T-helper 2 cell treated with Interferon-gamma antibody and Interleukin-4, amounts not matched to agents 100 ng/mL and 5 ng/mL, for 36 hours (primary cell): ENCODE results near the gene SMARCD3. TPM values are rescaled to one million over a fixed set of nuclear protein-coding genes. Genes with fewer than 3 reads are reported as not detected.

ENCODE experiments used
- intact Hi-C: fragments of 100-400 bp; cut with micrococcal nuclease; formaldehyde crosslinking; loops from one replicate; pipeline ENCODE4 v1.15.1; 2023
- total RNA-seq: library from RNA; stranded (reverse); gene quantifications from 2 replicates; pipeline ENCODE4 v1.2.3, GENCODE V29; 2022

SMARCD3 gene
- total RNA-seq, 1 donor from 2014 or later = 2.5 TPM

- intact Hi-C loops = no loop called here
Observed at GRCh38 chr7:151192002-151192539, 56.4 kb downstream of the SMARCD3 start.

DNA sequence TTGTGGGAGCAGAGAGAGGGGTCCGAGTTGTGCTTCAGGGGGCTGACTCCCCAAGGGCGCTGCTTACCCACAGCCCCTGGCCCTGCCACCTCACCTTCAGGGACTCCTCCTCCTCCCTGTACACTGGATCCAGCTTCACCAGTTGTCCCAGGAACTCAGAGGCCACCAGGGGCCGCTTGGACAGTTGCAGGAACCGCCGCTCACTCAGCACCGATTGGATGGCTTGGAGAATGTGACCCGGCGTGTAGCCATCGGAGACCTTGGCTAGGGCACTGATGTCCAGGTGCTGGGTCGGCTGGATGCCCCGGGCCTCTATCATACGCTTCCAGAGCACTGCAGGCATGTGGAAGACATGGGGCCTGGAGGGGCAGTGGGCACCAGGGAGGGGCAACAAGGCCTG is 57.0 kb downstream of the SMARCD3 start:
- intact Hi-C loops = no loop called here

- intact Hi-C loops = no loop called here
Observed at GRCh38 chr7:151189038-151189437, 59.5 kb downstream of the SMARCD3 start.

Other genes starting within 250 kb of the SMARCD3 start
- 9.6 and 10.3 TPM in 2 replicates for gene ATG9B, start 224.2 kb downstream of the SMARCD3 start, total RNA-seq
- gene ABCB8, start 220.2 kb downstream of the SMARCD3 start, total RNA-seq = 60.9 and 61.6 TPM in 2 replicates
- gene ASIC3, start 200.2 kb downstream of the SMARCD3 start, total RNA-seq = 6.0 and 6.6 TPM in 2 replicates
- gene CDK5, start 190.8 kb downstream of the SMARCD3 start, total RNA-seq = 22.3 and 23.7 TPM in 2 replicates
- 111 and 119 TPM in 2 replicates for gene SLC4A2, start 189.1 kb downstream of the SMARCD3 start, total RNA-seq
- 80.0 and 89.3 TPM in 2 replicates for gene FASTK, start 167.9 kb downstream of the SMARCD3 start, total RNA-seq
- gene TMUB1, start 165.2 kb downstream of the SMARCD3 start, total RNA-seq = 51.0 and 55.4 TPM in 2 replicates
- gene AGAP3, start 162.2 kb downstream of the SMARCD3 start, total RNA-seq = 26.9 and 29.3 TPM in 2 replicates
- gene GBX1, start 81.0 kb downstream of the SMARCD3 start, total RNA-seq = not detected in 2 replicates
- gene ASB10, start 61.4 kb downstream of the SMARCD3 start, total RNA-seq = not detected in 2 replicates
- 0.48 and 1.1 TPM in 2 replicates for gene H2BK1, start 38.2 kb downstream of the SMARCD3 start, total RNA-seq
- gene ABCF2, start 21.5 kb downstream of the SMARCD3 start, total RNA-seq = 45.5 and 47.2 TPM in 2 replicates
- 40.0 and 41.0 TPM in 2 replicates for gene CHPF2, start 16.2 kb downstream of the SMARCD3 start, total RNA-seq
- gene NUB1, start 93.1 kb upstream of the SMARCD3 start, total RNA-seq = 60.2 and 64.3 TPM in 2 replicates
- gene WDR86, start 161.3 kb upstream of the SMARCD3 start, total RNA-seq = not detected in 2 replicates
- gene CRYGN, start 191.4 kb upstream of the SMARCD3 start, total RNA-seq = not detected in 2 replicates